Prostate gland (tissue), 2 donors: ENCODE data around the gene RAB40A. TPM values are rescaled to one million over a fixed set of nuclear protein-coding genes. Genes with fewer than 3 reads are reported as not detected.
"Not testable (repeated sequence)": the region's sequence is repeated elsewhere in the genome, so short reads cannot be mapped to it uniquely, and the experiment has no call there.

Source experiments
- DNase-seq: peaks from one replicate; pipeline ENCODE4 v3.0.0-alpha.2; 2019; ENCODE audit warnings: low spot score
- H3K27ac ChIP-seq, 2 donors: fragments of 200-600 bp; sonication (generic); 2 replicates each; pipeline ENCODE4 v1.5.1; 2017 to 2019
- H3K27me3 ChIP-seq: fragments of 200-600 bp; sonication (generic); replicated peaks from 2 replicates; pipeline ENCODE4 v1.5.1; 2019; ENCODE audit not compliant: insufficient read depth
- H3K36me3 ChIP-seq, 2 donors: fragments of 200-600 bp; sonication (generic); 1 replicate in 1 of 2; 2 replicates in 1 of 2; pipeline versions ENCODE4 v1.5.1 to v1.8.1; 2017 to 2019
- H3K4me1 ChIP-seq: fragments of 200-600 bp; sonication (generic); replicated peaks from 2 replicates; pipeline ENCODE4 v1.5.1; 2019
- H3K4me3 ChIP-seq, 2 donors: fragments of 200-600 bp; sonication (generic); 2 replicates each; pipeline ENCODE4 v1.5.1; 2017 to 2019
- H3K9me3 ChIP-seq: fragments of 200-600 bp; sonication (generic); 2 replicates; pipeline ENCODE4 v1.5.1; 2017
- CTCF ChIP-seq, 4 experiments: fragments of 200-600 bp in 2 of 4; fragments of 450-650 bp in 2 of 4; sonication (generic) in 2 of 4; IDR thresholded peaks; 1 replicate in 3 of 4; 2 replicates in 1 of 4; pipeline ENCODE4 v1.5.1; 2016 to 2019; ENCODE audit warnings: antibody characterized with exemption in 4 of 4, mild to moderate bottlenecking in 2 of 4, moderate library complexity in 2 of 4
- POLR2A ChIP-seq: fragments of 450-650 bp; IDR thresholded peaks from one replicate; pipeline ENCODE4 v1.6.1; 2016; ENCODE audit warnings: antibody characterized with exemption, mild to moderate bottlenecking
- POLR2AphosphoS5 ChIP-seq: sonication (generic); formaldehyde crosslinking; IDR thresholded peaks from one replicate; pipeline ENCODE4 v1.6.1; 2017; ENCODE audit warnings: antibody characterized with exemption
- WGBS: methylation state at CpG from one replicate; pipeline ENCODE4 v1.1.5; 2018; 5-methylcytosine and 5-hydroxymethylcytosine counted together
- intact Hi-C: fragments of 100-400 bp; cut with DNase I; formaldehyde crosslinking; loops from one replicate; pipeline ENCODE4 v1.14.2; 2022
- total RNA-seq, 2 donors: library from RNA; depleted of rRNA; stranded (reverse); fragments of >200 nt; gene quantifications; one replicate each; pipeline ENCODE4 v1.1.0, GENCODE V29; 2016

Gene RAB40A
- total RNA-seq, 2 donors from 2014 or later, result 1.5 to 24.7 TPM

- no peak overlapping the region for H3K27ac ChIP-seq
- no peaks in the 10 kb centered on the region for H3K4me1 ChIP-seq
- H3K36me3 ChIP-seq, result no peaks in the 10 kb centered on the region
- DNase-seq, result no peak
- H3K4me3 ChIP-seq, result no peak overlapping the region
- no peak for TF ChIP-seq POLR2AphosphoS5
- no peak for TF ChIP-seq CTCF (IDR thresholded peaks at IDR 0.05)
- no peak for TF ChIP-seq POLR2A
- intact Hi-C loops, result no loop called here
- no peaks in the 10 kb centered on the region for H3K27me3 ChIP-seq
- no peaks in the 10 kb centered on the region for H3K9me3 ChIP-seq
These were observed 41.8 kb downstream of the RAB40A start for GRCh38 chrX:103477496-103477895.

GRCh38 chrX:103475381-103475780 lies 43.9 kb downstream of the RAB40A start:
- Histone ChIP-seq H3K9me3 (no peaks in the 10 kb centered on the region), H3K27me3 (no peaks in the 10 kb centered on the region), H3K27ac (no peak overlapping the region), H3K4me1 (no peaks in the 10 kb centered on the region), H3K4me3 (no peak overlapping the region), H3K36me3 (no peaks in the 10 kb centered on the region)
- TF ChIP-seq CTCF (IDR thresholded peaks at IDR 0.05) (no peak), POLR2AphosphoS5 (no peak), POLR2A (no peak)
- no peak for DNase-seq
- 95% methylated on average over 1 of the region's 1 CpG for WGBS
- intact Hi-C loops, result no loop called here

DNA sequence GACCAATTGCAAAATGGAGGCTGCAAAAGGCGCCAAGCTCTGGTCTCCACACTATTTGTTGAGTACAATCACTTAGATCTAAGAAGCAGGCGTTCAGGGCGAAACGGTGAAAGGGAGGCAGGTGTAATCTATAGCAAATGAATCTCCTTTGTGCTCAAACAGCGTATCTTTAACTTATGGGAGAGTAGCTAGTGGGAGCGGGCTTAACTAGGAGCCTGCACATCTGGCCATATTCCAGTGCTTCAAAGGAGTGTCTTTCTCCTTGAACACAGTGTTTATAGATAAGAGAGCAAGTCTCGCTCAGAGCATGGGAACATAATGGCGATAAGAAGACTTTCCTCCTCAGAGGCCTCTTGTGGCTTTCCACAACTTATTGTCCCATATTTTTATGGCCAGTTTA lies 49.3 kb downstream of the RAB40A start:
- intact Hi-C loops, result loop anchor here (5.0 kb wide), 1 partner anchor 258 kb away; no protein-coding TSS in a partner anchor
- H3K27me3 ChIP-seq, H3K9me3 ChIP-seq, H3K36me3 ChIP-seq, H3K4me3 ChIP-seq, H3K27ac ChIP-seq, H3K4me1 ChIP-seq, DNase-seq: not testable (repeated sequence)
- WGBS, result 92% methylated on average over 8 of the region's 8 CpGs

DNA sequence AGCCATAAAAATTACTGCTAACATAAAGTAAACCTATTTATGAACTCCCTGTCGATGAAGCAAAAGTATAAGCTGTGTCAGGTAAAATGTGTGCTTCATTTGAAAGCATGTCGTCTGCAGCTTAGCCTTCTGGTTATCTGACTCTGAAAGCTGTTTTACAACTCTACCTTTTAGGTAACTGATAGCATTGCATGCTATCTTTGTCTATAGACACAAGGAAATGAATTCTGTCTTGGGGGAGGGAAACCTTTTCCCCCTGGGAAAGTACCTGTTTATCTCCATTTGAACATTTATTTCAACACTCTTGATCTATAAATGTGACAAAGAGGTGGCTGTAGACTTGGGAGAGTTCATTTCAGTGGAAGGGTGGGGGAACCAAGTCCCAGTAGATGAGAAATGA lies 51.4 kb downstream of the RAB40A start:
- no peak for DNase-seq
- Histone ChIP-seq H3K4me1 (no peaks in the 10 kb centered on the region), H3K27me3 (no peaks in the 10 kb centered on the region), H3K27ac (no peak overlapping the region), H3K36me3 (no peaks in the 10 kb centered on the region), H3K4me3 (no peak overlapping the region), H3K9me3 (no peaks in the 10 kb centered on the region)
- TF ChIP-seq POLR2AphosphoS5 (no peak), POLR2A (no peak), CTCF (IDR thresholded peaks at IDR 0.05) (no peak)
- intact Hi-C loops, result loop anchor here (5.0 kb wide), 1 partner anchor 256 kb away; no protein-coding TSS in a partner anchor
- 26% methylated on average over 2 of the region's 2 CpGs for WGBS

GRCh38 chrX:103467156-103467555 lies 52.1 kb downstream of the RAB40A start:
- intact Hi-C loops, result loop anchor here (5.0 kb wide), 1 partner anchor 255 kb away; no protein-coding TSS in a partner anchor
- no peak overlapping the region for H3K27ac ChIP-seq
- H3K27me3 ChIP-seq, result no peaks in the 10 kb centered on the region
- H3K9me3 ChIP-seq, result no peaks in the 10 kb centered on the region
- H3K36me3 ChIP-seq, result no peaks in the 10 kb centered on the region
- DNase-seq, result no peak
- TF ChIP-seq POLR2A (no peak), CTCF (IDR thresholded peaks at IDR 0.05) (no peak), POLR2AphosphoS5 (no peak)
- no peak overlapping the region for H3K4me3 ChIP-seq
- WGBS, result 67% methylated on average over 2 of the region's 2 CpGs
- H3K4me1 ChIP-seq, result no peaks in the 10 kb centered on the region
